ENCODE results near the gene MGRN1.

- no peak for TF ChIP-seq CTCF (IDR thresholded peaks at IDR 0.05; ENCODE audit: insufficient read depth, low read depth, low read length)
- no peak for TF ChIP-seq EZH2 (IDR thresholded peaks at IDR 0.05; ENCODE audit: insufficient read depth, low read length)
Measured at GRCh38 chr16:4728676-4729075, 104.0 kb downstream of the MGRN1 start.

Measured in astrocyte (in vitro differentiated cells and primary cell).